H9 (cell line): ENCODE measurements around the gene OR10G7. TPM values are rescaled to one million over a fixed set of nuclear protein-coding genes. Genes with fewer than 3 reads are reported as not detected.

Experiments
- DNase-seq: peaks from one replicate; pipeline ENCODE4 v3.0.0-alpha.2; 2017
- H2AFZ ChIP-seq: one replicate; pipeline ENCODE4 v1.6.1; 2013; ENCODE audit warnings: mild to moderate bottlenecking, low read length, control low read depth, moderate library complexity
- H2AK5ac ChIP-seq: 2 replicates; pipeline ENCODE4 v1.6.1; 2013; ENCODE audit warnings: low read length, control low read depth, mixed read lengths; ENCODE audit not compliant: insufficient read length
- H2BK120ac ChIP-seq: one replicate; pipeline ENCODE4 v1.6.1; 2013; ENCODE audit warnings: low read depth, mild to moderate bottlenecking, low read length, control low read depth, inconsistent platforms; ENCODE audit not compliant: poor library complexity, severe bottlenecking
- H2BK12ac ChIP-seq: 2 replicates; pipeline ENCODE4 v1.6.1; 2013; ENCODE audit warnings: low read length, control low read depth, mixed read lengths, low read depth; ENCODE audit not compliant: insufficient read length
- H2BK15ac ChIP-seq: 2 replicates; pipeline ENCODE4 v1.6.1; 2013; ENCODE audit warnings: low read depth, low read length, control low read depth
- H2BK20ac ChIP-seq: one replicate; pipeline ENCODE4 v1.6.1; 2013; ENCODE audit warnings: low read depth, mild to moderate bottlenecking, low read length, control low read depth, inconsistent platforms; ENCODE audit not compliant: poor library complexity, severe bottlenecking
- H2BK5ac ChIP-seq: 2 replicates; pipeline ENCODE4 v1.6.1; 2013; ENCODE audit warnings: low read length, control low read depth, mixed read lengths; ENCODE audit not compliant: insufficient read length
- H3K14ac ChIP-seq: 2 replicates; pipeline ENCODE4 v1.6.1; 2013; ENCODE audit warnings: low read length, control low read depth; ENCODE audit not compliant: insufficient read depth
- H3K18ac ChIP-seq: 2 replicates; pipeline ENCODE4 v1.6.1; 2013; ENCODE audit warnings: low read depth, mild to moderate bottlenecking, mixed read lengths, low read length, control low read depth; ENCODE audit not compliant: insufficient read length
- H3K23ac ChIP-seq: 2 replicates; pipeline ENCODE4 v1.6.1; 2013; ENCODE audit warnings: low read length, control low read depth, mixed read lengths, low read depth; ENCODE audit not compliant: insufficient read length
- H3K23me2 ChIP-seq: 2 replicates; pipeline ENCODE4 v1.6.1; 2013; ENCODE audit warnings: low read depth, mild to moderate bottlenecking, mixed read lengths, low read length, control low read depth; ENCODE audit not compliant: insufficient read length, poor library complexity, severe bottlenecking
- H3K27ac ChIP-seq: 2 replicates; pipeline ENCODE4 v1.5.1; 2013; ENCODE audit warnings: low read length, control low read depth, mixed read lengths, low read depth; ENCODE audit not compliant: insufficient read length
- H3K27me3 ChIP-seq: 2 replicates; pipeline ENCODE4 v1.6.1; 2013; ENCODE audit warnings: low read length, control low read depth, inconsistent platforms; ENCODE audit not compliant: insufficient read depth
- H3K4ac ChIP-seq: 2 replicates; pipeline ENCODE4 v1.6.1; 2013; ENCODE audit warnings: low read depth, mild to moderate bottlenecking, control low read depth, inconsistent platforms, low read length, moderate library complexity
- H3K4me1 ChIP-seq: 2 replicates; pipeline ENCODE4 v1.6.1; 2013; ENCODE audit warnings: low read length, control low read depth, inconsistent platforms; ENCODE audit not compliant: insufficient read depth
- H3K4me2 ChIP-seq: 2 replicates; pipeline ENCODE4 v1.6.1; 2013; ENCODE audit warnings: low read length, control low read depth, mixed read lengths; ENCODE audit not compliant: insufficient read length, insufficient read depth
- H3K56ac ChIP-seq: 2 replicates; pipeline ENCODE4 v1.6.1; 2013; ENCODE audit warnings: low read depth, mild to moderate bottlenecking, mixed read lengths, low read length, control low read depth; ENCODE audit not compliant: insufficient read length
- H3K79me1 ChIP-seq: 2 replicates; pipeline ENCODE4 v1.6.1; 2013; ENCODE audit warnings: low read depth, mild to moderate bottlenecking, moderate library complexity, low read length, control low read depth, inconsistent platforms; ENCODE audit not compliant: insufficient read depth, poor library complexity, severe bottlenecking
- H3K79me2 ChIP-seq: 2 replicates; pipeline ENCODE4 v1.6.1; 2013; ENCODE audit warnings: low read length, control low read depth, inconsistent platforms; ENCODE audit not compliant: insufficient read depth
- H3K9ac ChIP-seq: 2 replicates; pipeline ENCODE4 v1.6.1; 2013; ENCODE audit warnings: low read length, control low read depth, mixed read lengths; ENCODE audit not compliant: insufficient read length; ENCODE audit errors: extremely low read depth
- H3K9me3 ChIP-seq: one replicate; pipeline ENCODE4 v1.6.1; 2013; ENCODE audit warnings: low read depth, low read length, inconsistent platforms; ENCODE audit not compliant: control insufficient read depth
- H3T11ph ChIP-seq: one replicate; pipeline ENCODE4 v1.6.1; 2013; ENCODE audit warnings: mild to moderate bottlenecking, low read length, control low read depth, inconsistent platforms
- H4K20me1 ChIP-seq: one replicate; pipeline ENCODE4 v1.6.1; 2013; ENCODE audit not compliant: control insufficient read depth, insufficient read length, insufficient read depth
- H4K5ac ChIP-seq: 2 replicates; pipeline ENCODE4 v1.6.1; 2013; ENCODE audit warnings: low read depth, mild to moderate bottlenecking, mixed read lengths, low read length, control low read depth; ENCODE audit not compliant: insufficient read length
- H4K8ac ChIP-seq: replicated peaks from 2 replicates; pipeline ENCODE4 v1.6.1; 2013; ENCODE audit warnings: low read length, control low read depth, mixed read lengths, low read depth; ENCODE audit not compliant: insufficient read length
- H4K91ac ChIP-seq: 2 replicates; pipeline ENCODE4 v1.6.1; 2013; ENCODE audit warnings: low read depth, mild to moderate bottlenecking, moderate library complexity, mixed read lengths, low read length, control low read depth; ENCODE audit not compliant: insufficient read length
- H3K27ac Mint-ChIP-seq, 3 experiments: 2 replicates in 2 of 3; 3 replicates in 1 of 3; pipeline ENCODE4 v1.8.0; 2020 to 2021; ENCODE audit warnings: mixed read lengths in 3 of 3, mild to moderate bottlenecking in 1 of 3, moderate library complexity in 1 of 3
- H3K27me3 Mint-ChIP-seq: 2 replicates; pipeline ENCODE4 v1.8.0; 2021; ENCODE audit warnings: low read depth, mild to moderate bottlenecking, moderate library complexity, mixed read lengths
- H3K36me3 Mint-ChIP-seq, 3 experiments: 2 replicates in 2 of 3; 3 replicates in 1 of 3; pipeline ENCODE4 v1.8.0; 2020 to 2021; ENCODE audit warnings: low read depth in 3 of 3, mixed read lengths in 3 of 3; ENCODE audit not compliant: insufficient read depth in 1 of 3
- H3K4me1 Mint-ChIP-seq, 2 experiments: 2 replicates each; pipeline ENCODE4 v1.8.0; 2020; ENCODE audit warnings: mixed read lengths in 2 of 2
- H3K4me3 Mint-ChIP-seq, 2 experiments: 2 replicates in 1 of 2; 3 replicates in 1 of 2; pipeline ENCODE4 v1.8.0; 2020 to 2021; ENCODE audit warnings: mild to moderate bottlenecking in 2 of 2, mixed read lengths in 2 of 2, moderate library complexity in 1 of 2
- H3K9me3 Mint-ChIP-seq, 2 experiments: 2 replicates in 1 of 2; 3 replicates in 1 of 2; pipeline ENCODE4 v1.8.0; 2020; ENCODE audit warnings: mild to moderate bottlenecking in 2 of 2, mixed read lengths in 2 of 2, moderate library complexity in 1 of 2
- CTCF ChIP-seq: fragments of 200-600 bp; sonication (generic); conservative IDR thresholded peaks from 3 replicates; pipeline ENCODE4 v1.8.0; 2021; ENCODE audit warnings: antibody characterized with exemption, mild to moderate bottlenecking
- WGBS: extraction: QIAGEN DNeasy Blood & Tissue Kit; methylation state at CpG from one replicate; pipeline ENCODE4 v1.1.7; 2013; ENCODE audit warnings: missing lambda C conversion rate, low lambda C conversion rate, mixed read lengths; ENCODE audit not compliant: insufficient read length; ENCODE audit errors: extremely low coverage; 5-methylcytosine and 5-hydroxymethylcytosine counted together
- total RNA-seq: library from RNA; stranded (reverse); gene quantifications from 2 replicates; pipeline ENCODE4 v1.2.1, GENCODE V29; 2021

OR10G7 gene
- total RNA-seq, 1 experiment from 2014 or later, result not detected

- no peaks in the 10 kb centered on the region for H3K27me3 Mint-ChIP-seq
Observed at GRCh38 chr11:124080327-124081001, 39.3 kb upstream of the OR10G7 start.

More at GRCh38 chr11:124080327-124081001, 39.3 kb upstream of the OR10G7 start:
- Histone ChIP-seq H3K79me2 (no peaks in the 10 kb centered on the region), H2BK120ac (no peak overlapping the region), H4K5ac (no peak overlapping the region), H2AFZ (no peak overlapping the region), H2AK5ac (no peak overlapping the region), H3K79me1 (no peaks in the 10 kb centered on the region), H3K4ac (no peak overlapping the region), H3K23me2 (no peaks in the 10 kb centered on the region), H4K20me1 (no peaks in the 10 kb centered on the region), H2BK15ac (no peak overlapping the region), H2BK20ac (no peak overlapping the region), H4K8ac (no peak overlapping the region), H3K14ac (no peak overlapping the region; the same call in 1 of the 2 replicates), H3K9me3 (no peaks in the 10 kb centered on the region), H4K91ac (no peak overlapping the region), H3K27ac (no peak overlapping the region), H2BK12ac (no peak overlapping the region), H3K23ac (no peak overlapping the region), H3K18ac (no peak overlapping the region), H2BK5ac (no peak overlapping the region), H3T11ph (no peak overlapping the region), H3K4me2 (no peak overlapping the region), H3K27me3 (no peaks in the 10 kb centered on the region), H3K56ac (no peak overlapping the region), H3K4me1 (no peaks in the 10 kb centered on the region; the same call in 1 of the 2 replicates), H3K9ac (no peak overlapping the region)
- no peak for DNase-seq
- H3K9me3 Mint-ChIP-seq, result no peaks in the 10 kb centered on the region
- TF ChIP-seq CTCF, result no peak
- no peaks in the 10 kb centered on the region for H3K36me3 Mint-ChIP-seq
- no peak overlapping the region for H3K4me3 Mint-ChIP-seq
- H3K4me1 Mint-ChIP-seq, result peaks cover 0 to 7% of the 10 kb centered on the region in 2 experiments; a peak in 2 of 4 replicates
- no peak overlapping the region for H3K27ac Mint-ChIP-seq
- WGBS, result no CpG with 5 or more reads among the region's 8 CpGs
